ENCODE results near the gene OR5B21. TPM values are rescaled to one million over a fixed set of nuclear protein-coding genes. Genes with fewer than 3 reads are reported as not detected.
A peak's percentile ranks its signal among the peaks of the same experiment; 100 is the strongest.

OR5B21 gene
- total RNA-seq, 4 donors from 2014 or later, result not detected

GRCh38 chr11:58497951-58498350 is 10.0 kb downstream of the OR5B21 start:
- Histone ChIP-seq H3K27me3 (no peaks in the 10 kb centered on the region), H3K4me3 (no peak overlapping the region), H3K4me1 (peaks cover 0 to 26% (median 5%) of the 10 kb centered on the region in 3 donors), H3K36me3 (no peaks in the 10 kb centered on the region), H3K9me3 (no peaks in the 10 kb centered on the region), H3K27ac (no peak overlapping the region)
- no peak for ATAC-seq
- TF ChIP-seq EP300 (IDR thresholded peaks at IDR 0.05) (no peak), POLR2A (IDR thresholded peaks at IDR 0.05) (no peak), POLR2AphosphoS5 (IDR thresholded peaks at IDR 0.05) (no peak), CTCF (IDR thresholded peaks at IDR 0.05) (no peak)
- WGBS, 2 donors (ENCODE audit: low coverage in 1 of 2), result 38 to 64% methylated on average over 1 of the region's 2 CpGs

GRCh38 chr11:58495906-58496305 is 12.0 kb downstream of the OR5B21 start:
- peaks cover 0 to 26% (median 5%) of the 10 kb centered on the region in 3 donors for H3K4me1 ChIP-seq
- WGBS, 2 donors (ENCODE audit: low coverage in 1 of 2), result 15 to 35% methylated on average over 2 of the region's 2 CpGs
- H3K36me3 ChIP-seq, result no peaks in the 10 kb centered on the region
- no peaks in the 10 kb centered on the region for H3K9me3 ChIP-seq
- H3K4me3 ChIP-seq, result no peak overlapping the region
- TF ChIP-seq CTCF (IDR thresholded peaks at IDR 0.05) (peak in 1 of 4 experiments; percentile 12), EP300 (IDR thresholded peaks at IDR 0.05) (no peak)
- no peaks in the 10 kb centered on the region for H3K27me3 ChIP-seq
- H3K27ac ChIP-seq, result peak overlapping the region in 1 of 4 donors; percentile 39
- no peak for ATAC-seq

GRCh38 chr11:58494101-58494500 is 13.8 kb downstream of the OR5B21 start:
- Histone ChIP-seq H3K27ac (no peak overlapping the region), H3K4me3 (no peak overlapping the region)

GRCh38 chr11:58493676-58494075 is 14.2 kb downstream of the OR5B21 start:
- no peaks in the 10 kb centered on the region for H3K9me3 ChIP-seq
- TF ChIP-seq CTCF (IDR thresholded peaks at IDR 0.05) (no peak), POLR2AphosphoS5 (IDR thresholded peaks at IDR 0.05) (no peak), EP300 (IDR thresholded peaks at IDR 0.05) (no peak), POLR2A (IDR thresholded peaks at IDR 0.05) (no peak)
- peaks cover 0 to 26% (median 5%) of the 10 kb centered on the region in 3 donors for H3K4me1 ChIP-seq
- no peak for ATAC-seq
- no peaks in the 10 kb centered on the region for H3K27me3 ChIP-seq
- WGBS, 2 donors (ENCODE audit: low coverage in 1 of 2), result 73 to 100% methylated on average over 1 to 2 of the region's 2 CpGs
- no peak overlapping the region for H3K27ac ChIP-seq
- no peak overlapping the region for H3K4me3 ChIP-seq
- no peaks in the 10 kb centered on the region for H3K36me3 ChIP-seq

More at GRCh38 chr11:58494101-58494500, 13.8 kb downstream of the OR5B21 start:
- H3K4me1 ChIP-seq, result peaks cover 0 to 26% (median 5%) of the 10 kb centered on the region in 3 donors
- TF ChIP-seq POLR2AphosphoS5 (IDR thresholded peaks at IDR 0.05), result no peak
- TF ChIP-seq POLR2A (IDR thresholded peaks at IDR 0.05), result no peak
- no peak for TF ChIP-seq EP300 (IDR thresholded peaks at IDR 0.05)
- no peaks in the 10 kb centered on the region for H3K9me3 ChIP-seq
- H3K36me3 ChIP-seq, result no peaks in the 10 kb centered on the region
- no peak for ATAC-seq
- H3K27me3 ChIP-seq, result no peaks in the 10 kb centered on the region

GRCh38 chr11:58490827-58491226 is 17.1 kb downstream of the OR5B21 start:
- Histone ChIP-seq H3K27ac (no peak overlapping the region), H3K36me3 (no peaks in the 10 kb centered on the region), H3K4me3 (no peak overlapping the region), H3K27me3 (no peaks in the 10 kb centered on the region), H3K9me3 (no peaks in the 10 kb centered on the region), H3K4me1 (peaks cover 0 to 18% (median 5%) of the 10 kb centered on the region in 3 donors)
- no peak for ATAC-seq
- 83 to 85% methylated on average over 2 of the region's 2 CpGs for WGBS, 2 donors (ENCODE audit: low coverage in 1 of 2)
- TF ChIP-seq CTCF (IDR thresholded peaks at IDR 0.05), result no peak
- no peak for TF ChIP-seq POLR2AphosphoS5 (IDR thresholded peaks at IDR 0.05)
- no peak for TF ChIP-seq POLR2A (IDR thresholded peaks at IDR 0.05)
- no peak for TF ChIP-seq EP300 (IDR thresholded peaks at IDR 0.05)
